Skeletal muscle tissue (tissue), 4 donors: ENCODE measurements around the gene RAB8B. TPM values are rescaled to one million over a fixed set of nuclear protein-coding genes. Genes with fewer than 3 reads are reported as not detected.

Source experiments
- H3K27ac ChIP-seq: one replicate; pipeline ENCODE4 v1.7.0; 2013; ENCODE audit warnings: mild to moderate bottlenecking, low read depth, low read length, inconsistent platforms
- H3K27me3 ChIP-seq, 3 donors: one replicate each; pipeline ENCODE4 v1.7.0; 2013; ENCODE audit warnings: low read length in 3 of 3; ENCODE audit not compliant: control insufficient read depth in 3 of 3, insufficient read depth in 3 of 3
- H3K36me3 ChIP-seq, 3 donors: one replicate each; pipeline ENCODE4 v1.7.0; 2013; ENCODE audit warnings: low read length in 3 of 3; ENCODE audit not compliant: control insufficient read depth in 3 of 3, insufficient read depth in 3 of 3
- H3K4me1 ChIP-seq, 3 donors: one replicate each; pipeline ENCODE4 v1.7.0; 2013; ENCODE audit warnings: low read length in 3 of 3, mild to moderate bottlenecking in 3 of 3; ENCODE audit not compliant: control insufficient read depth in 3 of 3, insufficient read depth in 3 of 3
- H3K4me3 ChIP-seq, 3 donors: one replicate each; pipeline ENCODE4 v1.7.0; 2013; ENCODE audit warnings: low read length in 3 of 3
- H3K9ac ChIP-seq, 3 donors: one replicate each; pipeline ENCODE4 v1.7.0; 2013; ENCODE audit warnings: low read length in 3 of 3, mild to moderate bottlenecking in 3 of 3, moderate library complexity in 2 of 3, low read depth in 1 of 3
- H3K9me3 ChIP-seq, 3 donors: one replicate each; pipeline ENCODE4 v1.7.0; 2013; ENCODE audit warnings: low read length in 3 of 3; ENCODE audit not compliant: control insufficient read depth in 3 of 3
- total RNA-seq: library from RNA; depleted of rRNA; stranded (reverse); fragments of >200 nt; gene quantifications from one replicate; pipeline ENCODE4 v1.2.3, GENCODE V29; 2014
- donor health status: Osteomylitis.

Gene RAB8B
- total RNA-seq, 1 donor from 2014 or later: 26.6 TPM

- Histone ChIP-seq H3K27me3 (no peaks in the 10 kb centered on the region), H3K4me3 (no peak overlapping the region), H3K9ac (no peak overlapping the region), H3K36me3 (peaks cover 2 to 9% (median 7%) of the 10 kb centered on the region in 3 donors), H3K9me3 (no peaks in the 10 kb centered on the region), H3K27ac (no peak overlapping the region), H3K4me1 (no peaks in the 10 kb centered on the region)
Measured at GRCh38 chr15:63258658-63259057, 69.3 kb downstream of the RAB8B start.

- Histone ChIP-seq H3K4me1 (no peaks in the 10 kb centered on the region), H3K27me3 (no peaks in the 10 kb centered on the region), H3K27ac (no peak overlapping the region), H3K36me3 (peaks cover 2 to 13% (median 9%) of the 10 kb centered on the region in 3 donors), H3K9me3 (no peaks in the 10 kb centered on the region), H3K4me3 (no peak overlapping the region), H3K9ac (no peak overlapping the region)
Measured at GRCh38 chr15:63260791-63261190, 71.4 kb downstream of the RAB8B start.

- Histone ChIP-seq H3K9me3 (no peaks in the 10 kb centered on the region), H3K4me1 (no peaks in the 10 kb centered on the region), H3K27ac (no peak overlapping the region), H3K36me3 (peaks cover 2 to 13% (median 9%) of the 10 kb centered on the region in 3 donors), H3K27me3 (no peaks in the 10 kb centered on the region), H3K9ac (no peak overlapping the region), H3K4me3 (no peak overlapping the region)
Measured at GRCh38 chr15:63261311-63261710, 71.9 kb downstream of the RAB8B start.

- Histone ChIP-seq H3K4me3 (no peak overlapping the region), H3K27ac (no peak overlapping the region), H3K27me3 (no peaks in the 10 kb centered on the region), H3K36me3 (peaks cover 2 to 12% (median 9%) of the 10 kb centered on the region in 3 donors), H3K4me1 (no peaks in the 10 kb centered on the region), H3K9me3 (no peaks in the 10 kb centered on the region), H3K9ac (no peak overlapping the region)
Measured at GRCh38 chr15:63263519-63263918, 74.1 kb downstream of the RAB8B start.

- no peaks in the 10 kb centered on the region for H3K27me3 ChIP-seq
- H3K27ac ChIP-seq: no peak overlapping the region
- H3K9me3 ChIP-seq: no peaks in the 10 kb centered on the region
- H3K4me1 ChIP-seq: no peaks in the 10 kb centered on the region
- no peak overlapping the region for H3K9ac ChIP-seq
- H3K4me3 ChIP-seq: no peak overlapping the region
- peaks cover 2 to 12% (median 9%) of the 10 kb centered on the region in 3 donors for H3K36me3 ChIP-seq
Measured at GRCh38 chr15:63264688-63265293, 75.4 kb downstream of the RAB8B start.

GRCh38 chr15:63274427-63274826, 85.0 kb downstream of the RAB8B start:
- Histone ChIP-seq H3K36me3 (peaks cover 0 to 2% (median 0%) of the 10 kb centered on the region in 3 donors), H3K4me1 (peaks cover 3 to 11% (median 7%) of the 10 kb centered on the region in 3 donors), H3K9me3 (no peaks in the 10 kb centered on the region), H3K4me3 (no peak overlapping the region), H3K27ac (no peak overlapping the region), H3K27me3 (no peaks in the 10 kb centered on the region), H3K9ac (no peak overlapping the region)

- Histone ChIP-seq H3K27me3 (no peaks in the 10 kb centered on the region), H3K4me1 (peaks cover 3 to 11% (median 7%) of the 10 kb centered on the region in 3 donors), H3K9ac (peak overlapping the region; percentile 77 to 86 (median 82)), H3K36me3 (no peaks in the 10 kb centered on the region), H3K27ac (peak overlapping the region; percentile 21), H3K9me3 (no peaks in the 10 kb centered on the region), H3K4me3 (peak overlapping the region; percentile 67 to 88 (median 86))
Measured at GRCh38 chr15:63276342-63277037, 87.1 kb downstream of the RAB8B start.

GRCh38 chr15:63277038-63277892, 87.9 kb downstream of the RAB8B start, which contains the start of gene APH1B:
TSS of gene APH1B (plus strand) at chr15:63277605. CDS start at chr15:63277624, 19 bp downstream.
- H3K4me3 ChIP-seq: peak within 1 kb of the TSS; percentile 83 to 88 (median 86)
- H3K36me3 ChIP-seq: no peaks in the 10 kb centered on the region
- H3K9ac ChIP-seq: peak within 1 kb of the TSS; percentile 82 to 89 (median 86)
- no peaks in the 10 kb centered on the region for H3K9me3 ChIP-seq
- no peaks in the 10 kb centered on the region for H3K27me3 ChIP-seq
- H3K27ac ChIP-seq: peak within 1 kb of the TSS; percentile 71
- peaks cover 3 to 11% (median 7%) of the 10 kb centered on the region in 3 donors for H3K4me1 ChIP-seq

GRCh38 chr15:63277893-63278456, 88.6 kb downstream of the RAB8B start:
- H3K9ac ChIP-seq: peak overlapping the region; percentile 70 to 89 (median 86)
- no peaks in the 10 kb centered on the region for H3K9me3 ChIP-seq
- peak overlapping the region; percentile 71 for H3K27ac ChIP-seq
- no peaks in the 10 kb centered on the region for H3K27me3 ChIP-seq
- peaks cover 3 to 11% (median 7%) of the 10 kb centered on the region in 3 donors for H3K4me1 ChIP-seq
- H3K36me3 ChIP-seq: no peaks in the 10 kb centered on the region
- H3K4me3 ChIP-seq: peak overlapping the region; percentile 78 to 83 (median 79)
